Thyroid gland (tissue), 4 donors: Measurements from ENCODE around the gene C2orf49.

Source experiments
- POLR2A ChIP-seq, 2 donors: fragments of 450-650 bp; IDR thresholded peaks; one replicate each; pipeline ENCODE4 v1.6.1; 2017; ENCODE audit warnings: antibody characterized with exemption in 2 of 2, mild to moderate bottlenecking in 2 of 2, moderate library complexity in 1 of 2
- TF ChIP-seq, protein P1 (sequence below), 6 experiments: fragments of 200-600 bp in 3 of 6; fragments of 450-650 bp in 3 of 6; sonication (generic) in 3 of 6; IDR thresholded peaks; one replicate each; pipeline ENCODE4 v1.5.1; 2016 to 2019; ENCODE audit warnings: antibody characterized with exemption in 6 of 6, mild to moderate bottlenecking in 2 of 6, inconsistent platforms in 1 of 6, moderate library complexity in 1 of 6

DNA sequence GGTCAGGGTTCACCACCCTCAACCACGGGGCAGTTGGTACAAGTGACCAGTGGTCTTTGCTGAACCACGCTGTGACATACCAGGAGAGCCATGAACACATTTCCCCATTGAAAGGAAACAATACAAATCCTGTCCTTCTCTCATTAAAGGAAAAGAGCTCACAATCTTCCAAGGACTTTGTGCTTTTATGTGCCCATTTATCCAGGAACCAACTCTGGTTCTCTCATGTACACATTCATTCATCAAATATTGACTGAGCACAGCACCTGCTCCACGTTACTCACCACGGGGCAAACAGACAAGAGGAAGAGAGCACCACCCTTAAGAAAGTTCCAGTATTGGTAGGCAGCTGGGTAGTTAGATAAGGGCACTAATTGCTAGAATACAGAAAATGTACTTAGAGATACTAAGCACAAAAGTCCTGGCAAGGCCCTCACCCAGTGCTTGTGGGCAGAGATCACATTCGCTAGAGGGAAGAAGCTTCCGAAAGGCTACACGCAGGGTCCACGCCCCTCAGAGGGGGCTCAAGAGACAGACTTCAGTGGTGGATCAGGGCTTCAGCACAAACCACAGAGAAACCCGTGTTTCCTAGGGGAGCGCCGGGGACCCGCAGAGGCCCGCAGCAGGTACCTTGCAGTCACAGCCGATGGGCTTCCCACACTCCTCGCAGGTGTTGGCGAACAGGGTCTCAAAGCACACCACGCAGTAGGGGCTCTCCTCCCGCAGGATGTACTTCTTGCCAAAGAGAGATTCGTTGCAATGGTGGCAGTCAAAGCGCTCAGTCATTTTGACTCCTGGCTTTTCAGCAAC lies 48.6 kb downstream of the C2orf49 start:
- TF ChIP-seq, protein P1, sequence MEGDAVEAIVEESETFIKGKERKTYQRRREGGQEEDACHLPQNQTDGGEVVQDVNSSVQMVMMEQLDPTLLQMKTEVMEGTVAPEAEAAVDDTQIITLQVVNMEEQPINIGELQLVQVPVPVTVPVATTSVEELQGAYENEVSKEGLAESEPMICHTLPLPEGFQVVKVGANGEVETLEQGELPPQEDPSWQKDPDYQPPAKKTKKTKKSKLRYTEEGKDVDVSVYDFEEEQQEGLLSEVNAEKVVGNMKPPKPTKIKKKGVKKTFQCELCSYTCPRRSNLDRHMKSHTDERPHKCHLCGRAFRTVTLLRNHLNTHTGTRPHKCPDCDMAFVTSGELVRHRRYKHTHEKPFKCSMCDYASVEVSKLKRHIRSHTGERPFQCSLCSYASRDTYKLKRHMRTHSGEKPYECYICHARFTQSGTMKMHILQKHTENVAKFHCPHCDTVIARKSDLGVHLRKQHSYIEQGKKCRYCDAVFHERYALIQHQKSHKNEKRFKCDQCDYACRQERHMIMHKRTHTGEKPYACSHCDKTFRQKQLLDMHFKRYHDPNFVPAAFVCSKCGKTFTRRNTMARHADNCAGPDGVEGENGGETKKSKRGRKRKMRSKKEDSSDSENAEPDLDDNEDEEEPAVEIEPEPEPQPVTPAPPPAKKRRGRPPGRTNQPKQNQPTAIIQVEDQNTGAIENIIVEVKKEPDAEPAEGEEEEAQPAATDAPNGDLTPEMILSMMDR (IDR thresholded peaks at IDR 0.05): no peak
- no peak for TF ChIP-seq POLR2A (IDR thresholded peaks at IDR 0.05)
